Measurements from ENCODE around the gene PSMD1. TPM values are rescaled to one million over a fixed set of nuclear protein-coding genes. Genes with fewer than 3 reads are reported as not detected.
A peak's percentile ranks its signal among the peaks of the same experiment; 100 is the strongest.
"Not testable (repeated sequence)": the region's sequence is repeated elsewhere in the genome, so short reads cannot be mapped to it uniquely, and the experiment has no call there.

Gene PSMD1
- total RNA-seq, 2 experiments from 2014 or later = 27.9 to 31.3 TPM

DNA sequence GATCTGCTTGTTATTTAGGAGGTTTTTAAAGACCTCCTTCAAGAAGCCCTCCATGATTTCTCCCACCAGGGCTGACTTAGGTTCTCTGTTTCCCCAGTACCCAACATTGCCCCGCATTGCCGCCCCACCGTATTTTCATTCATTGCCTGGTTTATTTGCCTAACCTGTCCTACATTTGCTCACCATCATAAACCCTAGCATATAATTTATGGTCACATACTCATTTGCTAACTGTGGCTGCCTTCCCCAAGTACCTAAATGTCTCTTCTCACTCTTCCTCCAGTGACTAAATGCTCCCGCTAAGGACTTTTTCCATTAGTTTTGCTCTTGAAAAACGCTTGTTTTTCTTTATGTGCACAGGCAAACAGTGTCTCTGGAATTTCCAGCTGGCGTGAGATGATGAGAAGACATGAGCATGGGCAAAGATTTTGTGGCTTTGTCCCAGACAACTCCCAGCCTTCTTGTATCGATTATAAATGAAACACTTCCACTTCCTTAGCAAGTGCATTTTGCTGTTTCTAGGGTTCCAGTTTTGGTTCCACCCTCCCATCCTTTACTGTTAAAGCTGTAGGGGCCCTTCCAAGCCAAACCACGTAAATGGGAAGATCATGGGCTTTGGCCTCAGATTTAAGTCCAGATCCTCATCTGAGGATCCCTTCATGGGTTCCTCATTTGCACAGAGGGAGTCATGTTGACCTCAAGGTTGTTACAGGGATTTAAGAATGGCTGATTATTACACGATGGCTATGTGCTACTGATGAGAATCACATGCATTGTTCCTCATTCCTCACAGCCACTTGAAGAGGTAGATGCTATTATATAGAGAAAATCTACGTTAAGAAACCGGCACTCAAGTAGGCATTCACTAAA is 120.7 kb downstream of the PSMD1 start:
- Histone ChIP-seq H3K27me3 (ENCODE audit: control insufficient read depth in 1 of 2, insufficient read depth in 2 of 2, low read length in 2 of 2) (no peaks in the 10 kb centered on the region), H3K4me3 (ENCODE audit: low read length) (no peak overlapping the region), H3K4me1 (ENCODE audit: insufficient read depth, low read length) (no peaks in the 10 kb centered on the region), H3K27ac (ENCODE audit: low read depth in 1 of 2, low read length in 2 of 2) (no peak overlapping the region), H3K36me3 (ENCODE audit: insufficient read depth, low read length) (peaks cover 19% of the 10 kb centered on the region), H3K9me3 (ENCODE audit: control insufficient read depth in 1 of 2, insufficient read depth in 1 of 2, low read length in 2 of 2) (no peaks in the 10 kb centered on the region)
- H3K4me3 Mint-ChIP-seq = no peak overlapping the region
- DNase-seq (no peak), ATAC-seq (ENCODE audit: poor library complexity) (no peak)
- intact Hi-C loops (cut with DNase I, micrococcal nuclease) = no loop called here
- CTCF ChIA-PET = no interaction called here
- TF ChIP-seq, protein P1, sequence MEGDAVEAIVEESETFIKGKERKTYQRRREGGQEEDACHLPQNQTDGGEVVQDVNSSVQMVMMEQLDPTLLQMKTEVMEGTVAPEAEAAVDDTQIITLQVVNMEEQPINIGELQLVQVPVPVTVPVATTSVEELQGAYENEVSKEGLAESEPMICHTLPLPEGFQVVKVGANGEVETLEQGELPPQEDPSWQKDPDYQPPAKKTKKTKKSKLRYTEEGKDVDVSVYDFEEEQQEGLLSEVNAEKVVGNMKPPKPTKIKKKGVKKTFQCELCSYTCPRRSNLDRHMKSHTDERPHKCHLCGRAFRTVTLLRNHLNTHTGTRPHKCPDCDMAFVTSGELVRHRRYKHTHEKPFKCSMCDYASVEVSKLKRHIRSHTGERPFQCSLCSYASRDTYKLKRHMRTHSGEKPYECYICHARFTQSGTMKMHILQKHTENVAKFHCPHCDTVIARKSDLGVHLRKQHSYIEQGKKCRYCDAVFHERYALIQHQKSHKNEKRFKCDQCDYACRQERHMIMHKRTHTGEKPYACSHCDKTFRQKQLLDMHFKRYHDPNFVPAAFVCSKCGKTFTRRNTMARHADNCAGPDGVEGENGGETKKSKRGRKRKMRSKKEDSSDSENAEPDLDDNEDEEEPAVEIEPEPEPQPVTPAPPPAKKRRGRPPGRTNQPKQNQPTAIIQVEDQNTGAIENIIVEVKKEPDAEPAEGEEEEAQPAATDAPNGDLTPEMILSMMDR (IDR thresholded peaks at IDR 0.05) = no peak
- H3K4me1 Mint-ChIP-seq (ENCODE audit: low read depth) = peaks cover 6% of the 10 kb centered on the region
- no peaks in the 10 kb centered on the region for H3K27me3 Mint-ChIP-seq
- peaks cover 23% of the 10 kb centered on the region for H3K36me3 Mint-ChIP-seq (ENCODE audit: low read depth)
- H3K9me3 Mint-ChIP-seq = no peaks in the 10 kb centered on the region
- H3K27ac Mint-ChIP-seq = no peak overlapping the region
- POLR2A ChIA-PET = interaction anchor here (1.1 kb wide), 1 partner anchor 73 kb away, joined by 3 read pairs; no protein-coding TSS in a partner anchor

DNA sequence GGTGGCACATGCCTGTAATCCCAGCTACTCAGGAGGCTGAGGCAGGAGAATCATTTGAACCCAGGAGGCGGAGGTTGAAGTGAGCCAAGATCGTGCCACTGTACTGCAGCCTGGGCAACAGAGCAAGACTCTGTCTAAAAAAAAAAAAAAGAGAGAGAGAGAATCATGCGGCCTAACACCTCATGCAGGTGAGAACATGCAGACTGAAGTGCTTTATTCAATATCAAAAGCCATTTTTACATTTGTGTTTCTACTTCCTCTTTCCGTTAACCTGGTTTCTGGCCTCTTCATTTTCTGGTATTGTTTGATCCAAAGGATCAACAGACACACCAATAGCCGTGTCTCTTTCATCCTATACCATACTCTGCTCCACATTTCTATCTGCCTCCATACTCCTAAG is 122.1 kb downstream of the PSMD1 start:
- ATAC-seq (ENCODE audit: poor library complexity); H3K4me1 ChIP-seq (ENCODE audit: insufficient read depth, low read length); POLR2A ChIA-PET; H3K27ac Mint-ChIP-seq; H3K4me3 Mint-ChIP-seq; H3K27me3 Mint-ChIP-seq; H3K9me3 Mint-ChIP-seq; H3K27me3 ChIP-seq (ENCODE audit: control insufficient read depth in 1 of 2, insufficient read depth in 2 of 2, low read length in 2 of 2); H3K36me3 ChIP-seq (ENCODE audit: insufficient read depth, low read length); H3K9me3 ChIP-seq (ENCODE audit: control insufficient read depth in 1 of 2, insufficient read depth in 1 of 2, low read length in 2 of 2); intact Hi-C loops (cut with DNase I, micrococcal nuclease); H3K4me3 ChIP-seq (ENCODE audit: low read length); H3K27ac ChIP-seq (ENCODE audit: low read depth in 1 of 2, low read length in 2 of 2); DNase-seq; CTCF ChIA-PET; H3K4me1 Mint-ChIP-seq (ENCODE audit: low read depth): not testable (repeated sequence)
- peaks cover 18% of the 10 kb centered on the region for H3K36me3 Mint-ChIP-seq (ENCODE audit: low read depth)

- Mint-ChIP-seq H3K4me1 (ENCODE audit: low read depth) (peaks cover 6% of the 10 kb centered on the region), H3K36me3 (ENCODE audit: low read depth) (no peaks in the 10 kb centered on the region), H3K9me3 (no peaks in the 10 kb centered on the region), H3K27me3 (no peaks in the 10 kb centered on the region), H3K27ac (no peak overlapping the region), H3K4me3 (no peak overlapping the region)
- no peak for ATAC-seq (ENCODE audit: poor library complexity)
- Histone ChIP-seq H3K4me1 (ENCODE audit: insufficient read depth, low read length) (no peaks in the 10 kb centered on the region), H3K9me3 (ENCODE audit: control insufficient read depth in 1 of 2, insufficient read depth in 1 of 2, low read length in 2 of 2) (no peaks in the 10 kb centered on the region), H3K27ac (ENCODE audit: low read depth in 1 of 2, low read length in 2 of 2) (no peak overlapping the region), H3K27me3 (ENCODE audit: control insufficient read depth in 1 of 2, insufficient read depth in 2 of 2, low read length in 2 of 2) (no peaks in the 10 kb centered on the region), H3K4me3 (ENCODE audit: low read length) (no peak overlapping the region), H3K36me3 (ENCODE audit: insufficient read depth, low read length) (no peaks in the 10 kb centered on the region)
- POLR2A ChIA-PET = no interaction called here
- TF ChIP-seq, protein P1 (IDR thresholded peaks at IDR 0.05) = no peak
- CTCF ChIA-PET = no interaction called here
- peak in 2 of 14 experiments; percentile 73 to 82 for DNase-seq
- intact Hi-C loops (cut with DNase I, micrococcal nuclease) = no loop called here
Measured at GRCh38 chr2:231181860-231182512, 125.3 kb downstream of the PSMD1 start.

Measured in CD4-positive, alpha-beta T cell (primary cell).